NCI-H1105 treated with DMSO at 0.1 percent for 48 hours (cell line): ENCODE results near the gene PDE1C.

Source experiments
- DNase-seq: peaks from one replicate; lab custom pipeline; 2025; lab: John Stamatoyannopoulos, UW

The PDE1C gene

DNA sequence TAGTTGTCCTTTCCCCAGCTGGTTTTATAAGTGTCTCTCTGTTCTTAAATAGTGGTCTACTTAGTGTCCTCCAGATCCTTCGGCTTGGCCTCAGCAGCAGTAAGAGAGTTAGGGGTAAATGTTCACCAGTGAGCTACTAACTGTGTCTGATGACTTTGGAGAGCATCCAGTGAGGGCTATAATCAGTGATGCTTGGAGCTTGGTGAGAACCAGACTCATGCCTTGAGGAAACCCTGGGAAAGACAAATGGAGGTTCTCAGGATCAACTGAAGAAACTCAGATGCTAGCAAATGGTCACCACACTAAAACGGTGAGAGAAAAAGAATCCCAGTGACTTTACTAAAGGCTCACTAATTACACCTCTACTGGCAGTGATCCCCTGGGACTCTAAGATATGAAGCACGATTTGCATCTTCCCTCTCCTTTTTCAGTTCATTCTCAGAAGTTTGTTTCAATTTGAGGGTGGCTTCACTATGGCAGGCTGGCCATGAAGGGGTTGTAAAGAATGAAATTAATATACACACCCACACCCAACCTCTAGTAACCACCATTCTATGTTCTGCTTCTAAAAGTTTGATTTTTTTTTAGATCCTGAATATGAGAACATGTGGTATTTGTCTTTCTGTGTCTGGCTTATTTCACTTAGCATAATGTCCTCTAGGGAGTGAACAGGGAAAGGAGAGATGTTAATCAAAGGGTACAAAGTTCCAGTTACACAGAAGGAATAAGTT lies 177.9 kb downstream of the PDE1C start:
- DNase-seq = no peak

DNA sequence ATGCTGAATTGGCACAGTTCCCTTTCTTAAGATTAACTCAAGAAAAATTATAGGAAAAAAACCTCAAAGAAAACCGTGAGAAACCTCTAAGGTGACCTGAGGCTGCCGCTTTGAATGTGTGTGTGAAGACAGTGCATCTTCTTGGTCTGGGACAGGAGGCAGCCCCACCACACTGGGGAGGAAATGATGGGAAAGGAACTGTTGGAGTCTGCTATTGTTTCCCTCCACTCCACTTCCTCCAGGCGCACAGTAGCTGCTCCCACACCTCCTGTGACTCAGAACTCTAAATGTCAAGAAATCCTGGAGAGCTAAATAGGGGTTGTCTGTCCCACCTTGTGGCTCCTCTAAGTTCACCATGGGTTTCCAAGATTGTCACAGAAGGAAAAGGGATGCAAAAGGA lies 179.4 kb downstream of the PDE1C start:
- no peak for DNase-seq

DNA sequence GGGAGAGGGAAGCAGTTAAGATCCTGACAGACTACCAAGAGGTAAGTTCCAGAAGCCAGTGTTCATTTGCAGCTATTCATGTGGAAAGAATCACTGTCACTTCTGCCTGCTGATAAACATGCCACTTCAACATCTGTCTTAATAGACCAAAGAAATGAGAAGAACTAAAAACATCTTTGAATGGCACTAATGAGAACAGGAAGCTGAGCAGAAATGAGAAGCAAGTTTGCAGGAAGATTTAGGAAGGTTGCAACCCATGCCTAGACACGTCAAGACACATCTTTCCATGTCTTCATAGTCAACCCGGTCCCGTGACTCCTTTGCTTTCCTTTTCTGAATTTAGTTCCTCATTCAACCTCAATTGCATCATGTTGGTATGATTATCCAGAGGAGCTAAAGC lies 180.0 kb downstream of the PDE1C start:
- DNase-seq = no peak

GRCh38 chr7:31887006-31887405 lies 183.2 kb downstream of the PDE1C start:
- DNase-seq = no peak

DNA sequence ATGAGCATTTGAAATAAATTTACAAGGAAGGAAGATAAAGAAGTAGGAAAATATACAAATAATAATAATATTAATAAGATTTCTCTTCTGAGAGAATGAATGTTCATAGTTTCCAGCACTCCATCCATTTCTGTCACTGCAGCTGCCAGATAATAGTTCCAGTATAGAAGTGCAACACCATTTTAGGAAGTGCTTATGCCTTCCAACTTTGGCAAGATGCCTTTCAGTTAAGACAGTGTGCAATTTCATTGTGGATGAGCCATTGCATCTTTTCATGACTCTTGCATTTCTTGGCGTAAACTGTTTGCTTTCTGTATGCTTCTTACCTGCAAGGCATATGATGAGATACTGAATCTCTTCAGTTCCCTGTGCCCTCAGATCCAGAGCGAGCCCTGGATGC lies 185.0 kb downstream of the PDE1C start:
- DNase-seq = no peak

DNA sequence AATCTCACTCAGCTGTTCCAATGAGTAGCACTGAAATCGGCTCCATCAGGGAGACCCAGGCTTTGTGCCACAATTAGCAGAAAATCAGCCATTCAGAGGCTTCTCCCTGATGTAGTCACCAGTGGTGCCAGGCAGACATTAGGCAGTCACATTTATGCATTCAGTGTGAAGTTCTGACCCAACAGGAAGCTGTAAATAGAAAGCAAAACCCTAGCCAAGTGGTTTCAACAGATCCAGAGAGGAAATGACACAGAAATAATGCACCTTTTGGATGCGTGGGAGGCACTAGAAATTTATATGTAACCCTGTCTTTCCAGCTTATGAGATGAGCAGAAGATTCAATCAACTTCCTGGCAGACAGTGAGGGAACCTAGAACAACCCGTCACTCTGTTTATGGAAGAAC lies 186.4 kb downstream of the PDE1C start:
- DNase-seq = no peak

DNA sequence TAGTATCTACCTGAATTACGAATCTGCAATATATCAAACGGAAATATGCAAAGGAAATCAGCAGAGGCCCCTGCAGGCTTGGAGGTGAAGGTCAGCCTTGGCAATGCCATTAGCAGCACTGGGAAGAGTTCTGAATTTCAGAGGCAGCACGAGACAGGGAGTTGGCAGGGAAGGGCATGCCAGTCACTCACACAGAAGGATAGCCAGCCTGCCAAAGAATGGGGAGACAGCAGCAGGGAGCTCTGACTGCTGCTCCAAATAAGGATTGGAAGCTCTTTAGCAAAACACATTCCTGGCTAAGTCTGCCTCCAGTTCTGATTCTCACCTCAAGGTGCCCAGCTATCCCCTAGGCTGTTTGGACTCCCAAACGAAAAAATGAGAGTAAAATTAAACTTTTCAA lies 188.0 kb downstream of the PDE1C start:
- DNase-seq = no peak

GRCh38 chr7:31878875-31879274 lies 191.3 kb downstream of the PDE1C start:
- DNase-seq = no peak

DNA sequence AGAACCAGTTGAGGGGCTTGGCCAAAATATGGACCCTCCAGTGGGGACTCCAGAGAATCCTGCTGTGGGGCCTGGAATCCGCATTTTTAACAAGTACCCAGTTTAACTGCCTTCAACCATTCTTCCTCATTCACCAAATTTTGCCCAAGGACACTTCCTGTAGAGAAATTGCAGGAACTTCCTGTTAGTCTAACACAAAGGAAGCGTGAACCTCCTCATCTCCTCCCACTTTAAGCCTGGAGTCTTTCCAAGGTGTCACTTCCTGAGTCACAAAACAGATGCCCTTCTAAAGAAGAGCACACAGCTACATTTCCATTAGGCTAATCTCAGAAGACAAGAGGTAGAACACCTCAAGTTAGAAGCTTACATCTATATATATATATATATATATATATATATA lies 194.8 kb downstream of the PDE1C start:
- no peak for DNase-seq

GRCh38 chr7:31874631-31875386 lies 195.4 kb downstream of the PDE1C start:
- no peak for DNase-seq

DNA sequence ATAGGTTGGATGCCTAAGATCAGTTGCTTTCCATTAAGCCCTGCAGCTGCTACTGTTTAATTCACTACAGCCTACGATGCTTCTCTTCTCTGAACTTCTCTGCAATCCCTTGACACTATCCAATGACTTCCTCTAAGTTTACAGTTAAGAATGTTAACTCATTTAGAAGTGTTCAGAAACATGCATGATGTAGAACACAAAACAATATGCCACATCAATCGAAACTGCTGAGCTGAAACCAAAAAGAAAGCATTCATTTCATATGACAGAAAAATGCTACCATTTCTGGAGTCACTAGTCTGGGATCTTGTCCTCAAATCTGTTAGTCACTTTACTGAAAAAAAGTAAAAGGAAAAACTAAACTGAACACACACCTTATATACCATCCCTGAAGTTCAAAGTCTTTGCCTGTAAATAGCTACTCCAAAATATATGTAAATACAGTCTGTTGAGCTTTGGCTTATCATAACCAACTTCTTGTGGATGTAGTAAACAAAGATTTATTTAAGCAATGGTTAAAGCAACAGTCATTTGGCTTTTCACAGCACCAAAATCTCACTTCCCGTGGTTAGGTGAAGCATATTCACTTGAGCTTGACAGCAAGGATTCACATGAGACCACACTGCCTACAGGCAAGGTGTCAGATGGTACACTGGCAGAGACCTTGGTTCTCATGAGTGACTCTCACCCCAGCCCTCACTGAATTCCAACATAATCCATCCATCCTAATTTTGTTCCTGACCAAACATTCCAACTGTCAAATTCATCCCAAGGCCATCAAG lies 196.2 kb downstream of the PDE1C start:
- DNase-seq = no peak

DNA sequence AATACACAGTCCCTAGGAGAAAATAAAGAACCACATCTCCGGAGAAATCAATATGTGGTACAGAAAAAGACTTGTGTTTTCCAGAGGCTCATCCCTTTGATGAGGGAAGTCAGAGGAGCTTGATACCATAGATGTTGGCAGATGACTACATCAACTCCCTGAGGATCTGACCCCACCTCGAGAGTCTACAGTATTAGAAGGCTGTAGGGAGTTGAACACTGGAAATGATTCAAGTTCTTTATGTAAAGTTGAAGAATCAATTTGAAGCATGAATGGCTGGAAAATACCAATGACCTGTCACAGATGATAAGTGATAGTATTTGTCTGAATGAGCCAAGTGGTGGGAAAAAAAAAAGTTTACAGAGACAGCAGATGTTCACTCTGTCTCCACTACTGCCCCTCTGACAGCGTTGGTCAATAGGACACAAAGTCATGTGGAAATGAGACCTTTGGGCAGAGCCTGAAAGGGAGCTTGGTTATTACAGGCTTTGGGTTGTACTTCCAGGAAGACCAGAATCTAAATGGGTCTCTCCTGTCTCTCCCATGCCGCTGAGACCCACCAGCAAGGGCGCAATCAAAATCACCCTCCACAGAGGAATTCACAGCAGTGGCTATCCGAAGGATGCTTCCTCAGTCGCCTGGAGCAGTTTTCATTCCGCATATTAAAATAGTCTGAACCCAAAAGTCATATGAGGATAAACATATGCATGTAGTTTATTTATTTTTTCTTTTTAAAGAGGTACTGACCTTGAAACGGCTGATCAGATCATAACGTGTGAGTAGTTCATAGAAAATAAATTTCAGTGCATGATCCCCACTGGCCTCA lies 197.4 kb downstream of the PDE1C start:
- DNase-seq = no peak

- DNase-seq = no peak
Observed at GRCh38 chr7:31864646-31865045, 205.6 kb downstream of the PDE1C start.

DNA sequence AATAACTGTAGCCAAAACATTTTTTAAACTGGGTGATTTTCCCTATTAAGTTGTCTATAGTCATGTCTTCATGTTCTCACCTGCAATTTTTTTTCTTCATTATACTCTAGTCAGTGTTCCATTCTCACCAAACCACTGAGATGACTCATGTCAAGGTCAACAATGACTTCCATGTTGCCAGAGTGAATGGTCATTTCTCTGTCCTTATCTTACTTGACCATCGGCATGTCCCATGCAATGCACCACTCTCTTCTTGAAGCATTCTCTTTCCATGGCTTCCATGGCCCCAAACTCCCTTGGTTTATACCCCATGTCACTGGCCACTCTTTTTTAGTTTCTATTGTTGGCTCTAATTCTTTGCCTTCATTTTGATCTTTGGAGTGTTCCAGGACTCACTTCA lies 209.3 kb downstream of the PDE1C start:
- DNase-seq = no peak

DNA sequence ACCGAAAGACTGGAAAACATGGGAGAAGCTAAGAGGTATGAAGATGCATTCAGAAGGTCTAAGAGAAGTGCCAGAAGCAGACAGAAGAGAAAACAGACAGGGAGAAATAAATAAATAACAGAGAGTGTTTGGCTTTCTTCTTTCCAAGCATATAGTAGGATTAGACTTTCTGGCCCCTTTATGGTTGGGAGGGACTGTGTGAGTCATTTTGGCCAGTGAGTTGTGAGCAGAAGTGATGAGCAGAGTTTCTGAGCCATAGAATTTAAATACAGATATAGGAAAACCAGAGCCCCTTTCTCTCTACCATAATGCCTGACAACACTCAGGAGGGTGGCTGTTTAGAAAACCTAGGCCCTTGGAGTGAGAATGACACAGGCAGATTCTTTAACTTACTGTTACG lies 212.2 kb downstream of the PDE1C start:
- no peak for DNase-seq

GRCh38 chr7:31857172-31857571 lies 213.0 kb downstream of the PDE1C start:
- no peak for DNase-seq

- no peak for DNase-seq
Observed at GRCh38 chr7:31856337-31856736, 213.9 kb downstream of the PDE1C start.

DNA sequence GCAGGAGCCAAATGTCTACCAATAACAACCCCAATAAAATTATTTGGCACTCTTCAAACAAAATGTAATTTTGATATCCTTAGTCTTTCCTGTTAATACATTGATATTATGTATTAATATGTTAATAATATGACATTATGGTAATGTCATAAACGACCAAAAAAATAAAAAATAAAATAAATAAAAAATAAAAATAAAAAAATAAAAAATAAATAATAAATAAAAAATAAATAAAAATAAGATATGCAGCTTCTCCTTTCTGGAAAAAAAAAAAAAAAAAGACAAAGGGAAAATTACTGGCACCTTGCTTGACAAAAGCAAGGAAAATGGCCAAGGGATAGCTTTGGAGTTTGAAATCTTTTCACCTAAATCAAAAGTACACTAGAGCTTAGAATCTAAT lies 214.7 kb downstream of the PDE1C start:
- no peak for DNase-seq

DNA sequence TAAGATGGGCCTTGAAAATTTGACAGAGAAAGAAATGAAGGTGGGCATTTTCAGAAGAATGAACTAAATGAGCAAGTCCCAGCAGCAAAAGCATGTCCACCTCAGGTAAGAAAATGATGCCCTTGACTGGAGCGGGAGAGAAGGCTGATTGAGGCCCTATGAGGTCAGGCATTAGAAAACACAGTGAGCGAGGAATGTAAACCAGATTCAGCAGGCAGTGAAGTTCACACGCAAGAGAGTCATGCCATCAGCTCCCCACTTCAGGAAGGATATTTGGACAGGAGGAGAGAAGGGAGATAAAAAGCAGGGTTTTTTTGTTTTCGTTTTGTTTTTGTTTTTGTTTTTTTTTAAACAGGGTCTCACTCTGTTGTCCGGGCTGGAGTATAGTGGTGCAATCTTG lies 216.8 kb downstream of the PDE1C start:
- DNase-seq = no peak

DNA sequence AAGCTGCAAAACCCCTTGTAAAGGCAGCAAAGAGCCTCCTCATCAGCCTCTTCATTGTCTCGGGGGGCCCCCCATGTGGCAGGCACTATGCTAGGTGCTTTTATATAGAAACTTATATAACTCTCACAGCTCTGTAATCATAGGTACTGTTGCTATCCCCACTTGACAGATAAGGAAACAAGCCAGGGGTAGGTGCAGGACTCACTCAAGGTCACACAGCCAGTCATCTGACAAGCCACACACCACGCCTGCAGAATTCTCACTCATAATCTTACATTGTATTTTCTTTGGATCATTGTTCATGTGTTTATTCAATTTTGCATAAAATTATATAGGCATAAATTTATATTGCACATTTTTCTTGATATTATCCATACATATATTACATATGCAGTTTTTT lies 217.7 kb downstream of the PDE1C start:
- no peak for DNase-seq

GRCh38 chr7:31851119-31851518 lies 219.1 kb downstream of the PDE1C start:
- DNase-seq = no peak

GRCh38 chr7:31850601-31851000 lies 219.6 kb downstream of the PDE1C start:
- DNase-seq = no peak
